Measurements from ENCODE around the gene ZSCAN12. TPM values are rescaled to one million over a fixed set of nuclear protein-coding genes. Genes with fewer than 3 reads are reported as not detected.
A peak's percentile ranks its signal among the peaks of the same experiment; 100 is the strongest.

The ZSCAN12 gene
- total and polyA plus RNA-seq, 2 of the 13 experiments (the other 11 are each of a cell fraction or from before 2014, with no cell fraction given), result 2.8 to 8.9 TPM

DNA sequence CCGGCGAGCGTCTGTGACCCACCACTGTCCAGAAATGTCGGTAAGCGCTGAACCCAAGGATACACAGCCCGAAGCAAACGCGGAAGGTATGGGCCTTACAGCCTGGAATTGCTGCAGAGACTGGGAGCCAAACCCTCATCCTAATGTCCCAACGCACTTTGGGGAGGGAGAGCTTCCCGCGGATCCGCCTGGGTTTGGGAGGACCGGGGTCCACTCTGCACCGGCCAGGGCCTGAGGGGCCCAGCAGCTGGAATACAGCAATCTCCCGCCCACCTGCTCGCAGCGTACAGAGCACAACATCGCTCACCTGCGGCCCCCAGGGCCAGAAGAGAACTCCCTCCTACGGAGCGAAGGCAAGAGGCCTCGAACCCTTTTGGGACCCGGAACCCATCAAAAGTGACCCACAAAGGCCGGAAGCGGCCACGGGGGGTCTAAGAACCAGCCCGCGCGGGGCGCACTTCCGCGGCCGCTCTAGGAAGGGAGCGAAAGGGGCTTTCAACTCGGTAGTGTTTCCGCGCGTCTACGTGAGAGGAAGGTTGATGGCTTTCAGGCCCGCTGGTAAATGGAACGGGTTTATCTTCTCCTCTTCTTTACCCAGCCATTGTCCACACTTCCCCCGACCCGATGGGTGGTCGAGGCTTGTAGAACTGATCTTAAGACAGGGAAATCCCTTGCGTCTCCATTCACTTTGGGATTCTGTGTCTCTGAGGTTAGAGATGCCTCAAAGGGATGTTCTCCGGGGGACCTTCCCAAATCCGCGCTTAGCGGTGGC, at the start of gene ZSCAN12 (continued):
- TF ChIP-seq, protein P1, sequence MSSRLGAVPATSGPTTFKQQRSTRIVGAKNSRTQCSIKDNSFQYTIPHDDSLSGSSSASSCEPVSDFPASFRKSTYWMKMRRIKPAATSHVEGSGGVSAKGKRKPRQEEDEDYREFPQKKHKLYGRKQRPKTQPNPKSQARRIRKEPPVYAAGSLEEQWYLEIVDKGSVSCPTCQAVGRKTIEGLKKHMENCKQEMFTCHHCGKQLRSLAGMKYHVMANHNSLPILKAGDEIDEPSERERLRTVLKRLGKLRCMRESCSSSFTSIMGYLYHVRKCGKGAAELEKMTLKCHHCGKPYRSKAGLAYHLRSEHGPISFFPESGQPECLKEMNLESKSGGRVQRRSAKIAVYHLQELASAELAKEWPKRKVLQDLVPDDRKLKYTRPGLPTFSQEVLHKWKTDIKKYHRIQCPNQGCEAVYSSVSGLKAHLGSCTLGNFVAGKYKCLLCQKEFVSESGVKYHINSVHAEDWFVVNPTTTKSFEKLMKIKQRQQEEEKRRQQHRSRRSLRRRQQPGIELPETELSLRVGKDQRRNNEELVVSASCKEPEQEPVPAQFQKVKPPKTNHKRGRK (CRISPR knock-in tag; IDR thresholded peaks at IDR 0.05), result no peak; the same call in 1 of the 2 replicates
- TF ChIP-seq, protein P2, sequence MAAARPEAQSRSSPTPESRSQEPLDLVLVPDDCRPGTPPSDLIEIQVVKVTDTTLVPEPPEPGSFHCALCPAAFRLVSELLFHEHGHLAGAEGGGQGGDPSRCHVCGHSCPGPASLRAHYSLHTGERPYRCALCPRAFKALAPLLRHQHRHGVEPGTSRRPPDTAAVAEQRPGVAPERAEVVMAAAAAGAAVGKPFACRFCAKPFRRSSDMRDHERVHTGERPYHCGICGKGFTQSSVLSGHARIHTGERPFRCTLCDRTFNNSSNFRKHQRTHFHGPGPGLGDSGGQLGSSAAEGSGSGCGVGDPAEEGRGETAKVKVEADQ (CRISPR knock-in tag; IDR thresholded peaks at IDR 0.05; ENCODE audit: borderline replicate concordance), result peak; percentile 91; the same call in 1 of the 2 replicates
- TF ChIP-seq SSRP1 (CRISPR knock-in tag; IDR thresholded peaks at IDR 0.05), result peak; percentile 71; the same call in 1 of the 2 replicates
- TF ChIP-seq, protein P3, sequence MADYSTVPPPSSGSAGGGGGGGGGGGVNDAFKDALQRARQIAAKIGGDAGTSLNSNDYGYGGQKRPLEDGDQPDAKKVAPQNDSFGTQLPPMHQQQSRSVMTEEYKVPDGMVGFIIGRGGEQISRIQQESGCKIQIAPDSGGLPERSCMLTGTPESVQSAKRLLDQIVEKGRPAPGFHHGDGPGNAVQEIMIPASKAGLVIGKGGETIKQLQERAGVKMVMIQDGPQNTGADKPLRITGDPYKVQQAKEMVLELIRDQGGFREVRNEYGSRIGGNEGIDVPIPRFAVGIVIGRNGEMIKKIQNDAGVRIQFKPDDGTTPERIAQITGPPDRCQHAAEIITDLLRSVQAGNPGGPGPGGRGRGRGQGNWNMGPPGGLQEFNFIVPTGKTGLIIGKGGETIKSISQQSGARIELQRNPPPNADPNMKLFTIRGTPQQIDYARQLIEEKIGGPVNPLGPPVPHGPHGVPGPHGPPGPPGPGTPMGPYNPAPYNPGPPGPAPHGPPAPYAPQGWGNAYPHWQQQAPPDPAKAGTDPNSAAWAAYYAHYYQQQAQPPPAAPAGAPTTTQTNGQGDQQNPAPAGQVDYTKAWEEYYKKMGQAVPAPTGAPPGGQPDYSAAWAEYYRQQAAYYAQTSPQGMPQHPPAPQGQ (CRISPR knock-in tag; IDR thresholded peaks at IDR 0.05; ENCODE audit: borderline replicate concordance), result no peak
- TF ChIP-seq ZNF460 (CRISPR knock-in tag; IDR thresholded peaks at IDR 0.05; ENCODE audit: borderline replicate concordance), result peak; percentile 39; the same call in 1 of the 2 replicates
- 0 out of 2 replicates have a peak, but pooled peaks have one; percentile 26 for TF ChIP-seq STAG1 (CRISPR knock-in tag; IDR thresholded peaks at IDR 0.05)
- TF ChIP-seq, protein P4, sequence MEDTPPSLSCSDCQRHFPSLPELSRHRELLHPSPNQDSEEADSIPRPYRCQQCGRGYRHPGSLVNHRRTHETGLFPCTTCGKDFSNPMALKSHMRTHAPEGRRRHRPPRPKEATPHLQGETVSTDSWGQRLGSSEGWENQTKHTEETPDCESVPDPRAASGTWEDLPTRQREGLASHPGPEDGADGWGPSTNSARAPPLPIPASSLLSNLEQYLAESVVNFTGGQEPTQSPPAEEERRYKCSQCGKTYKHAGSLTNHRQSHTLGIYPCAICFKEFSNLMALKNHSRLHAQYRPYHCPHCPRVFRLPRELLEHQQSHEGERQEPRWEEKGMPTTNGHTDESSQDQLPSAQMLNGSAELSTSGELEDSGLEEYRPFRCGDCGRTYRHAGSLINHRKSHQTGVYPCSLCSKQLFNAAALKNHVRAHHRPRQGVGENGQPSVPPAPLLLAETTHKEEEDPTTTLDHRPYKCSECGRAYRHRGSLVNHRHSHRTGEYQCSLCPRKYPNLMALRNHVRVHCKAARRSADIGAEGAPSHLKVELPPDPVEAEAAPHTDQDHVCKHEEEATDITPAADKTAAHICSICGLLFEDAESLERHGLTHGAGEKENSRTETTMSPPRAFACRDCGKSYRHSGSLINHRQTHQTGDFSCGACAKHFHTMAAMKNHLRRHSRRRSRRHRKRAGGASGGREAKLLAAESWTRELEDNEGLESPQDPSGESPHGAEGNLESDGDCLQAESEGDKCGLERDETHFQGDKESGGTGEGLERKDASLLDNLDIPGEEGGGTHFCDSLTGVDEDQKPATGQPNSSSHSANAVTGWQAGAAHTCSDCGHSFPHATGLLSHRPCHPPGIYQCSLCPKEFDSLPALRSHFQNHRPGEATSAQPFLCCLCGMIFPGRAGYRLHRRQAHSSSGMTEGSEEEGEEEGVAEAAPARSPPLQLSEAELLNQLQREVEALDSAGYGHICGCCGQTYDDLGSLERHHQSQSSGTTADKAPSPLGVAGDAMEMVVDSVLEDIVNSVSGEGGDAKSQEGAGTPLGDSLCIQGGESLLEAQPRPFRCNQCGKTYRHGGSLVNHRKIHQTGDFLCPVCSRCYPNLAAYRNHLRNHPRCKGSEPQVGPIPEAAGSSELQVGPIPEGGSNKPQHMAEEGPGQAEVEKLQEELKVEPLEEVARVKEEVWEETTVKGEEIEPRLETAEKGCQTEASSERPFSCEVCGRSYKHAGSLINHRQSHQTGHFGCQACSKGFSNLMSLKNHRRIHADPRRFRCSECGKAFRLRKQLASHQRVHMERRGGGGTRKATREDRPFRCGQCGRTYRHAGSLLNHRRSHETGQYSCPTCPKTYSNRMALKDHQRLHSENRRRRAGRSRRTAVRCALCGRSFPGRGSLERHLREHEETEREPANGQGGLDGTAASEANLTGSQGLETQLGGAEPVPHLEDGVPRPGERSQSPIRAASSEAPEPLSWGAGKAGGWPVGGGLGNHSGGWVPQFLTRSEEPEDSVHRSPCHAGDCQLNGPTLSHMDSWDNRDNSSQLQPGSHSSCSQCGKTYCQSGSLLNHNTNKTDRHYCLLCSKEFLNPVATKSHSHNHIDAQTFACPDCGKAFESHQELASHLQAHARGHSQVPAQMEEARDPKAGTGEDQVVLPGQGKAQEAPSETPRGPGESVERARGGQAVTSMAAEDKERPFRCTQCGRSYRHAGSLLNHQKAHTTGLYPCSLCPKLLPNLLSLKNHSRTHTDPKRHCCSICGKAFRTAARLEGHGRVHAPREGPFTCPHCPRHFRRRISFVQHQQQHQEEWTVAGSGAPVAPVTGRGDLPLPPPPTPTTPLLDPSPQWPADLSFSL (CRISPR knock-in tag; IDR thresholded peaks at IDR 0.05), result no peak
- TF ChIP-seq ZNF781 (CRISPR knock-in tag; IDR thresholded peaks at IDR 0.05; ENCODE audit: borderline replicate concordance, not compliant biosample characterization), result peak; percentile 97
- TF ChIP-seq BRD4 (CRISPR knock-in tag; IDR thresholded peaks at IDR 0.05), result peak; percentile 96
- peak; percentile 48; the same call in 1 of the 2 replicates for TF ChIP-seq RARA (CRISPR knock-in tag; IDR thresholded peaks at IDR 0.05)
- TF ChIP-seq, protein P5, sequence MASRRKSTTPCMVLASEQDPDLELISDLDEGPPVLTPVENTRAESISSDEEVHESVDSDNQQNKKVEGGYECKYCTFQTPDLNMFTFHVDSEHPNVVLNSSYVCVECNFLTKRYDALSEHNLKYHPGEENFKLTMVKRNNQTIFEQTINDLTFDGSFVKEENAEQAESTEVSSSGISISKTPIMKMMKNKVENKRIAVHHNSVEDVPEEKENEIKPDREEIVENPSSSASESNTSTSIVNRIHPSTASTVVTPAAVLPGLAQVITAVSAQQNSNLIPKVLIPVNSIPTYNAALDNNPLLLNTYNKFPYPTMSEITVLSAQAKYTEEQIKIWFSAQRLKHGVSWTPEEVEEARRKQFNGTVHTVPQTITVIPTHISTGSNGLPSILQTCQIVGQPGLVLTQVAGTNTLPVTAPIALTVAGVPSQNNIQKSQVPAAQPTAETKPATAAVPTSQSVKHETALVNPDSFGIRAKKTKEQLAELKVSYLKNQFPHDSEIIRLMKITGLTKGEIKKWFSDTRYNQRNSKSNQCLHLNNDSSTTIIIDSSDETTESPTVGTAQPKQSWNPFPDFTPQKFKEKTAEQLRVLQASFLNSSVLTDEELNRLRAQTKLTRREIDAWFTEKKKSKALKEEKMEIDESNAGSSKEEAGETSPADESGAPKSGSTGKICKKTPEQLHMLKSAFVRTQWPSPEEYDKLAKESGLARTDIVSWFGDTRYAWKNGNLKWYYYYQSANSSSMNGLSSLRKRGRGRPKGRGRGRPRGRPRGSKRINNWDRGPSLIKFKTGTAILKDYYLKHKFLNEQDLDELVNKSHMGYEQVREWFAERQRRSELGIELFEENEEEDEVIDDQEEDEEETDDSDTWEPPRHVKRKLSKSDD (CRISPR knock-in tag; IDR thresholded peaks at IDR 0.05; ENCODE audit: low read depth), result peak; percentile 86; the same call in 1 of the 2 replicates
- TF ChIP-seq ZNF629 (CRISPR knock-in tag; conservative IDR thresholded peaks at IDR 0.05), result no peak; the same call in 1 of the 2 replicates
- no peak for TF ChIP-seq GPN1 (CRISPR knock-in tag; IDR thresholded peaks at IDR 0.05; ENCODE audit: borderline replicate concordance)
- TF ChIP-seq SUZ12 (IDR thresholded peaks at IDR 0.05; ENCODE audit: low read depth, low read length), result no peak

All from HepG2 (cell line).